SIG-M5 treated with dmso at 0.1 percent for 504 hours (cell line): ENCODE data around the gene CPS1.

Experiments used
- DNase-seq: peaks from one replicate; lab custom pipeline; 2025; ENCODE audit not compliant: unreplicated experiment; lab: John Stamatoyannopoulos, UW

Gene CPS1

GRCh38 chr2:210556329-210556980, at the start of gene CPS1:
TSS of gene CPS1 (plus strand) at chr2:210556599. CDS start at chr2:210556734, 135 bp downstream.
- DNase-seq, result no peak

- no peak for DNase-seq
Measured at GRCh38 chr2:210515911-210516310, 40.5 kb upstream of the CPS1 start.

GRCh38 chr2:210517264-210517663, 39.1 kb upstream of the CPS1 start:
- DNase-seq, result no peak

- no peak for DNase-seq
Measured at GRCh38 chr2:210519594-210519993, 36.8 kb upstream of the CPS1 start.

- DNase-seq, result no peak
Measured at GRCh38 chr2:210522399-210522798, 34.0 kb upstream of the CPS1 start.

- no peak for DNase-seq
Measured at GRCh38 chr2:210523650-210524289, 32.6 kb upstream of the CPS1 start.

GRCh38 chr2:210524533-210524932, 31.9 kb upstream of the CPS1 start:
- DNase-seq, result no peak

GRCh38 chr2:210527286-210527685, 29.1 kb upstream of the CPS1 start:
- no peak for DNase-seq

GRCh38 chr2:210528716-210529115, 27.7 kb upstream of the CPS1 start:
- no peak for DNase-seq

- DNase-seq, result no peak
Measured at GRCh38 chr2:210531050-210531449, 25.3 kb upstream of the CPS1 start.

- no peak for DNase-seq
Measured at GRCh38 chr2:210531482-210531881, 24.9 kb upstream of the CPS1 start.

GRCh38 chr2:210533389-210533788, 23.0 kb upstream of the CPS1 start:
- DNase-seq, result no peak

- DNase-seq, result no peak
Measured at GRCh38 chr2:210534879-210535278, 21.5 kb upstream of the CPS1 start.

- DNase-seq, result no peak
Measured at GRCh38 chr2:210536973-210537650, 19.3 kb upstream of the CPS1 start.

- DNase-seq, result no peak
Measured at GRCh38 chr2:210539035-210539434, 17.4 kb upstream of the CPS1 start.

- no peak for DNase-seq
Measured at GRCh38 chr2:210539578-210540416, 16.6 kb upstream of the CPS1 start.

- DNase-seq, result no peak
Measured at GRCh38 chr2:210540471-210540870, 15.9 kb upstream of the CPS1 start.

- DNase-seq, result no peak
Measured at GRCh38 chr2:210540900-210541289, 15.5 kb upstream of the CPS1 start.

- DNase-seq, result no peak
Measured at GRCh38 chr2:210541290-210541902, 15.0 kb upstream of the CPS1 start.

GRCh38 chr2:210544007-210544590, 12.3 kb upstream of the CPS1 start:
- DNase-seq, result no peak

- no peak for DNase-seq
Measured at GRCh38 chr2:210544831-210545230, 11.6 kb upstream of the CPS1 start.
